ENCODE data around the gene UBALD1.

GRCh38 chr16:4612977-4613635, 1.6 kb downstream of the UBALD1 start:
- no peak for TF ChIP-seq IRF5 (IDR thresholded peaks at IDR 0.05; ENCODE audit: borderline replicate concordance)
- TF ChIP-seq CTCF (IDR thresholded peaks at IDR 0.05 in 2 of 3, conservative IDR thresholded peaks at IDR 0.05 in 1 of 3; ENCODE audit: control insufficient read depth in 2 of 3, extremely low read depth in 1 of 3, insufficient read depth in 1 of 3, low read depth in 3 of 3, low read length in 3 of 3): no peak
- no peak for TF ChIP-seq NFYB (IDR thresholded peaks at IDR 0.05; ENCODE audit: insufficient read depth, low read depth, low read length)

All from GM12878 (cell line).